ENCODE results near the gene PTPA. TPM values are rescaled to one million over a fixed set of nuclear protein-coding genes. Genes with fewer than 3 reads are reported as not detected.

Gene PTPA
- total RNA-seq, 1 experiment from 2014 or later, result 152 TPM

Other genes starting within 250 kb of the PTPA start
- 12.7 and 15.9 TPM in 2 replicates for gene KYAT1, start 229.5 kb upstream of the PTPA start, total RNA-seq (2014; rRNA removed; shearing (Covaris generic))
- gene LRRC8A, start 229.3 kb upstream of the PTPA start, total RNA-seq (2014; rRNA removed; shearing (Covaris generic)), result 47.9 and 65.2 TPM in 2 replicates
- gene PHYHD1, start 190.4 kb upstream of the PTPA start, total RNA-seq (2014; rRNA removed; shearing (Covaris generic)), result not detected in 2 replicates
- 23.9 and 29.8 TPM in 2 replicates for gene DOLK, start 163.8 kb upstream of the PTPA start, total RNA-seq (2014; rRNA removed; shearing (Covaris generic))
- 67.6 and 77.6 TPM in 2 replicates for gene NUP188, start 163.7 kb upstream of the PTPA start, total RNA-seq (2014; rRNA removed; shearing (Covaris generic))
- gene SH3GLB2, start 83.1 kb upstream of the PTPA start, total RNA-seq (2014; rRNA removed; shearing (Covaris generic)), result 18.1 and 28.8 TPM in 2 replicates
- 19.5 and 23.3 TPM in 2 replicates for gene MIGA2, start 74.8 kb upstream of the PTPA start, total RNA-seq (2014; rRNA removed; shearing (Covaris generic))
- gene DOLPP1, start 30.3 kb upstream of the PTPA start, total RNA-seq (2014; rRNA removed; shearing (Covaris generic)), result 25.7 and 32.4 TPM in 2 replicates
- gene CRAT, start 622 bp upstream of the PTPA start, total RNA-seq (2014; rRNA removed; shearing (Covaris generic)), result 39.3 and 46.0 TPM in 2 replicates
- 43.1 and 75.3 TPM in 2 replicates for gene IER5L, start 66.8 kb downstream of the PTPA start, total RNA-seq (2014; rRNA removed; shearing (Covaris generic))